ENCODE results near the gene ATP2A3.

Gene ATP2A3

DNA sequence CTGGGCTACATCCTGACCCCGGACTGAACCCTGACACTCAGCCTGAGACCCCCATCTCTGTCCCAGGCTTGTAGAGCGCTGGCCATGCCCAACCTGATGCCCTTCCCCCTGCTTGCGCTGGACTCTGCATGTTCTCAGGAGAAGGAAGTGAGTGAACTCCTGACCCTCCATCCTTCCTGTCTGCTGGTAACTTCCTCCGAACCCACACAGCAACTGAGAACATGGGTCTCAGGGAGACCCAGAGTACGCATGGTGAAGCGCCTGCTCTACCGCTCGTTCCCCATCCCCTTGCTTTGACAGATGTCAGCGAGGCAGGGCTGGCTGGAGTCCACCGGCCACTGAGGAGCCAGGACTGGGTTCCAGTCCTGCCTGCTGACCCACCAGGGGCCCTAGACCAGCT lies 77.5 kb downstream of the ATP2A3 start:
- Histone ChIP-seq H3K36me3 (ENCODE audit: insufficient read depth, low read length) (peaks cover 21% of the 10 kb centered on the region; the same call in 1 of the 2 replicates), H3K4me1 (ENCODE audit: insufficient read depth, low read length) (peaks cover 24% of the 10 kb centered on the region), H3K27me3 (ENCODE audit: insufficient read depth, low read length) (peaks cover 4% of the 10 kb centered on the region; the same call in 1 of the 2 replicates), H3K27ac (ENCODE audit: low read depth, low read length) (no peak overlapping the region), H3K9me3 (ENCODE audit: insufficient read depth, low read depth, low read length) (no peaks in the 10 kb centered on the region), H3K4me3 (ENCODE audit: low read length) (no peak overlapping the region), H3K9ac (ENCODE audit: low read depth, low read length) (no peak overlapping the region)
- 92% methylated on average over 10 of the region's 10 CpGs for WGBS

DNA sequence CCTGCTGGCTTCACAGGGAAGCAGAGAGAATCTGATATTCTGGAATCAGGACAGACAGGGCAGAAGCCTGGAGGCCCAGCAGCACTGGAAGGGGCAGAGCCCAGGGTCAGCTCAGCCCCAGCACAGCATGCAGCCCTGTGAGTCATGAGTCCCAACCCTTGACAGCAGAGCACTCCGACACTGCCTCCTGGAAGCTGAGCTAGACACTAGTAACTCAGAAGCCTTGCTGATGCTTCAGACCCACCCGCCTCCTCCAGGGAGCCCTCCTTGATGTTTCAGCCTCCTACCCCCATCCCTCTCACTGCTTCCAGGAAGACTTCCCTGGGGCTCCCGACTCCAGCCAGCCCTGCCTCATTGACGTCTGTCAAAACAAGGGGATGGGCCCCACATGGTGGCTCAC lies 78.3 kb downstream of the ATP2A3 start:
- H3K27ac ChIP-seq (ENCODE audit: low read depth, low read length) = no peak overlapping the region
- WGBS = 69% methylated on average over 4 of the region's 4 CpGs

DNA sequence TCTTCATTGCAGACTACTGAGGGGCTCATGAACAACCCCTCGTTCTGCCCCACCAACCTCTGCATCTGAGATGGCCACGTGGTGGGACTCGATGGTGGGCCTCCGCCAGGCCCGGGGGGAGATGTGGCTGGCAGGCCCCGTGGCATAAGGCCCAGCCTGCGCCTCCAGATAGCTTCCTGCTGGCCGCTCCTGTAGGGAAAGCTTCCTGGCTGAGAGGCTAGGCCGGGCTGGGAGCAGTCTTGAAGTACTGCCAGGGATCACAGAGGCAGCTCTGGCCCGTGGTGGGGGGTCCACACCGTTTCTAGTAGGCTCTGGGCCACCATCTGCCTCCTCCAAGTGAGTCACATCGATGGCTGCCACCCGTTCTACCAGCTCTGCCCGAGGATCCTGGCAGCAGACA lies 79.0 kb downstream of the ATP2A3 start:
- peaks cover 14% of the 10 kb centered on the region; the same call in 1 of the 2 replicates for H3K4me1 ChIP-seq (ENCODE audit: insufficient read depth, low read length)
- no peak overlapping the region for H3K9ac ChIP-seq (ENCODE audit: low read depth, low read length)
- no peaks in the 10 kb centered on the region for H3K27me3 ChIP-seq (ENCODE audit: insufficient read depth, low read length)
- H3K9me3 ChIP-seq (ENCODE audit: insufficient read depth, low read depth, low read length) = no peaks in the 10 kb centered on the region
- H3K27ac ChIP-seq (ENCODE audit: low read depth, low read length) = no peak overlapping the region
- no peak overlapping the region for H3K4me3 ChIP-seq (ENCODE audit: low read length)
- 91% methylated on average over 14 of the region's 14 CpGs for WGBS
- H3K36me3 ChIP-seq (ENCODE audit: insufficient read depth, low read length) = peaks cover 23% of the 10 kb centered on the region; the same call in 1 of the 2 replicates

More for the DNA sequence above, 78.3 kb downstream of the ATP2A3 start:
- Histone ChIP-seq H3K36me3 (ENCODE audit: insufficient read depth, low read length) (peaks cover 23% of the 10 kb centered on the region; the same call in 1 of the 2 replicates), H3K4me1 (ENCODE audit: insufficient read depth, low read length) (peaks cover 16% of the 10 kb centered on the region), H3K27me3 (ENCODE audit: insufficient read depth, low read length) (peaks cover 4% of the 10 kb centered on the region; the same call in 1 of the 2 replicates), H3K9ac (ENCODE audit: low read depth, low read length) (no peak overlapping the region), H3K4me3 (ENCODE audit: low read length) (no peak overlapping the region), H3K9me3 (ENCODE audit: insufficient read depth, low read depth, low read length) (no peaks in the 10 kb centered on the region)

DNA sequence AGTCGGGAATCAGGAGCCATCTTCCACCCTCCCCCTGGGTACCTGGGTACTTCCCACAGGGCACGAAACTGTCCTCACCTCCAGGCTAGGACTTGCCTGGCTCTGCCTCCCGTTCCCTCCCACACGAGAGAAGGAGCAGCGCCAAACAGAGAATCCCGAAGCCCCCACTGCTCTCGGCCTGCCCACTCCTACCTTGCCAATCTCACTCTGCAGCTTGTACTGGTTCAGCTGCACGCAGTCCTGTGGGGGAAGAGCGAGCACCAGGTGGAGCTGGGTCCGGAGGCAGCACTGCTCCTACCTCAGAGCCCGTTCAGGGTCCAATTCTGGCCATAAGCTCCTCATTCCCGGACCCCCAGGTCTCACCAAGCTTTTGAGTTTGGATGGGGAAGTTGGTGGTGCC lies 80.0 kb downstream of the ATP2A3 start:
- H3K4me3 ChIP-seq (ENCODE audit: low read length) = no peak overlapping the region
- no peak overlapping the region for H3K9ac ChIP-seq (ENCODE audit: low read depth, low read length)
- 89% methylated on average over 12 of the region's 12 CpGs for WGBS
- H3K4me1 ChIP-seq (ENCODE audit: insufficient read depth, low read length) = peaks cover 18% of the 10 kb centered on the region
- no peaks in the 10 kb centered on the region for H3K9me3 ChIP-seq (ENCODE audit: insufficient read depth, low read depth, low read length)
- H3K27me3 ChIP-seq (ENCODE audit: insufficient read depth, low read length) = no peaks in the 10 kb centered on the region
- H3K36me3 ChIP-seq (ENCODE audit: insufficient read depth, low read length) = peaks cover 23% of the 10 kb centered on the region; the same call in 1 of the 2 replicates
- no peak overlapping the region for H3K27ac ChIP-seq (ENCODE audit: low read depth, low read length)

DNA sequence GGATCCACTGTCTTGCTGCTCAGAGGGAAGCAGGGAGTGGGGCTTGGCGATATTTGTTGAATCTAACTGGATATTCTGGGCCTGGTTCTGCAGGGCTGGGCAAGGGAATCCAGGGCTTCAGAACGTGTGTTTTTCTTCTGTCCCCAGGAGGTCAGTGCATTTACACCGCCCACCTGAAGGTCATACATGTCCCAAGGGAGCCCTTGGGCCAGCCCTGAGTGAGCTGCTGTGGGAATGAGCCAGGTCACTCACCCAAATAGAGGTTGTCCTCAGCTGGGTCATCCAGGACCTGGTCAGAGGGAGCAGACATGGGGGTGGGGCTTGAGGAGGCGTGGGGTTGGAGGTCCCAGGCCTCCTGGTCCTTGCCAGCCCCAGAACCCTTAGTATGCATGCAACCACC lies 82.0 kb downstream of the ATP2A3 start:
- peaks cover 5% of the 10 kb centered on the region; the same call in 1 of the 2 replicates for H3K4me1 ChIP-seq (ENCODE audit: insufficient read depth, low read length)
- peaks cover 28% of the 10 kb centered on the region for H3K36me3 ChIP-seq (ENCODE audit: insufficient read depth, low read length)
- 90% methylated on average over 4 of the region's 4 CpGs for WGBS
- H3K4me3 ChIP-seq (ENCODE audit: low read length) = no peak overlapping the region
- H3K27me3 ChIP-seq (ENCODE audit: insufficient read depth, low read length) = no peaks in the 10 kb centered on the region
- H3K9me3 ChIP-seq (ENCODE audit: insufficient read depth, low read depth, low read length) = no peaks in the 10 kb centered on the region
- no peak overlapping the region for H3K27ac ChIP-seq (ENCODE audit: low read depth, low read length)
- H3K9ac ChIP-seq (ENCODE audit: low read depth, low read length) = no peak overlapping the region

DNA sequence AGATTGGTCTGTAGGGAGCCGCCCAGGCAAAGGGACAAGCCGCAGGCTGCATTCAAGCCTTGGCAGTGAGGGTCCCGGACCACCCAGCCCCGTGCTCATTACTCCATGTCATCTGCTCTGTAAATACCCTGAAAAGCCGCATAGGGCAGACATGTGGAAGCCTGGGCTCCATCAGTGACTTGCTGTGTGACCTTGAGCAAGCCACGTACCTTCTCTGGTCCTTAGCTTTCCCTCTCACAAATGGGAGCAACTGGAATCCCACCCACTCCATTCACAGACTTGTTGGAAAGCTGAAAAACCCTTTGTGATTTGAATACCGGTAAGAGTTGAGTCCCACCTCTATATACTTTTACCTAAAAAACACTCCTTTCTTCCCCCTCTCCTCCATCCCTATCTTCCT lies 83.3 kb downstream of the ATP2A3 start:
- Histone ChIP-seq H3K27ac (ENCODE audit: low read depth, low read length) (no peak overlapping the region), H3K4me3 (ENCODE audit: low read length) (no peak overlapping the region), H3K9me3 (ENCODE audit: insufficient read depth, low read depth, low read length) (no peaks in the 10 kb centered on the region), H3K9ac (ENCODE audit: low read depth, low read length) (no peak overlapping the region), H3K27me3 (ENCODE audit: insufficient read depth, low read length) (no peaks in the 10 kb centered on the region), H3K36me3 (ENCODE audit: insufficient read depth, low read length) (peaks cover 32% of the 10 kb centered on the region), H3K4me1 (ENCODE audit: insufficient read depth, low read length) (peaks cover 5% of the 10 kb centered on the region; the same call in 1 of the 2 replicates)
- 92% methylated on average over 7 of the region's 7 CpGs for WGBS

DNA sequence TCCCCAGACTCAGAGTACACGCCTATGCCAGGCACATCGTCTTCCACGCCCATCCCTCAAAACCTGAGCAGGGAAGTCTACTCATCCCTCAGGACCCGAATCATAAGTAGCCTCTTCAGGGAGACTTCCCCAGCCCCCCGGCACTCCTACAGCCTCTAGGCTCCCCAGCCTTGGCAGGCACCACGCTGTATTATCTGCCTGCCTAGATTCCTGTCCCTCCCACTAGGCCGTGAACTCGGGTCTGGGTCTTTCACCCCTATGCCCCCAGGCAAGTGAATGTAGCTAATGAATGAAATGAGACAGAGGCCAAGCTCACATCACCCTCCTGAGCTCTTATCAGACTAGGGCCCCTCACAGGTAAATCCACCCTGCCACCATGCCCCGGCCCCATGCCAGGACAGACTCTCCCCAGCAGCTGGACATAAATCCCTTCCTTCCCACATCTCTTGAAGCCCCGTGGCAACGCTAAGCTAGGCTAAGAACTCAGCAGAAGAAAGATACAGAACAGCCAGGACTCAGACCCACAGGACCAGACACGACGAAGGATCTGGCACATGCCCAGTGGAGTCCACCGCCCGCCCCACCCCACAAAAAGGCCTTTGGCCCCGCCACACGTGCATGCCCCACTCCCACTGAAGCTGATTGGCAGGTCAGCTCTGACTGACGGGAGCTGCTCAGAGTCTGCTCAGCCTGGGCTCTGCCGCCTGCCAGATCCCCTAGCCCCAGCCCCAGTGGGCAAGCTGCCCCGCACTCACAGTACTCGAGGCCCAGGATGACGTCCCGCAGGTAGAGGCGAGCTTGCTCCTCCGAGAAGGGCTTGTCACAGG lies 84.4 kb downstream of the ATP2A3 start:
- Histone ChIP-seq H3K9me3 (ENCODE audit: insufficient read depth, low read depth, low read length) (no peaks in the 10 kb centered on the region), H3K4me3 (ENCODE audit: low read length) (no peak overlapping the region), H3K4me1 (ENCODE audit: insufficient read depth, low read length) (peaks cover 5% of the 10 kb centered on the region; the same call in 1 of the 2 replicates), H3K27ac (ENCODE audit: low read depth, low read length) (no peak overlapping the region), H3K9ac (ENCODE audit: low read depth, low read length) (no peak overlapping the region), H3K36me3 (ENCODE audit: insufficient read depth, low read length) (peaks cover 37% of the 10 kb centered on the region), H3K27me3 (ENCODE audit: insufficient read depth, low read length) (no peaks in the 10 kb centered on the region)
- 83% methylated on average over 24 of the region's 25 CpGs for WGBS

DNA sequence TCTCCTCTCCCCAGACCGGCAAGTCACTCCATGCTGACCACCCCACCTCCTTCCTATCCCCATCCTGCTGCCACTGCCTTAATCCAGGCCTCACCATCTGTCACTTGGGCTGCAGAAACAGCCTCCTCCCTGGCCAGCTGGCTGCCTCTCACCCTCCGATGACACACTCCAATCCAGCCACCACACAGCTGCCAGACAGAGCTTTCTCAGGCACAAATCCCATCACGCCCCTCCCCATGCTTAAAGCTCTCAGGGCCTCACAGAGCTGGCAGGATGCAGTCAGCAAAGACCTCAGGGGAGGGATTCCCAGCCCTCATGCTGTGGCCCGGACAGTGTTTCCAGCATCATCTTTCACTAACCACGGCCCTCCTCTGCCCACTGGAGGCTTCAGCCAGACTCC lies 85.1 kb downstream of the ATP2A3 start:
- H3K4me1 ChIP-seq (ENCODE audit: insufficient read depth, low read length) = peaks cover 5% of the 10 kb centered on the region; the same call in 1 of the 2 replicates
- WGBS = 73% methylated on average over 5 of the region's 5 CpGs
- no peaks in the 10 kb centered on the region for H3K27me3 ChIP-seq (ENCODE audit: insufficient read depth, low read length)
- H3K9me3 ChIP-seq (ENCODE audit: insufficient read depth, low read depth, low read length) = no peaks in the 10 kb centered on the region
- no peak overlapping the region for H3K27ac ChIP-seq (ENCODE audit: low read depth, low read length)
- H3K4me3 ChIP-seq (ENCODE audit: low read length) = no peak overlapping the region
- H3K9ac ChIP-seq (ENCODE audit: low read depth, low read length) = no peak overlapping the region
- H3K36me3 ChIP-seq (ENCODE audit: insufficient read depth, low read length) = peaks cover 31% of the 10 kb centered on the region

DNA sequence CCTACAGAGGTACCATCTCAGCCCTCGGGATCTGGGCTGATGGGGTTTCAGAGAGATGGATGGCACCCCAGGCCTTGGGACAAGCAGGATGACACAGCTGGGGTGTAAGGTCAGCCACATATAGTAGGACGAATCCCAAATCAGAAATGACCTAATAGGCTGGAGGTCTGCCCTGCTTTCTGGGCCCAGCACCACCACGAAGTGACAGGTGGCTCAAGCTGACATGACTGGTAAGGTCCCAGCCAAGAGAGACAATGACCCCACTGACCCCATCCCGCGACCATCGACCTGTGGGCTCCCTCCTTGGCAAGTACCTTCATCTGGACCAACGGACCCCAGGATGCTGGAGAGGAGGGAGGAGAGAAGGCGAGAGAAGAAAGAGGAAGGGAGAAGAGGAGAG lies 87.0 kb downstream of the ATP2A3 start:
- peaks cover 41% of the 10 kb centered on the region for H3K36me3 ChIP-seq (ENCODE audit: insufficient read depth, low read length)
- H3K9me3 ChIP-seq (ENCODE audit: insufficient read depth, low read depth, low read length) = no peaks in the 10 kb centered on the region
- H3K9ac ChIP-seq (ENCODE audit: low read depth, low read length) = no peak overlapping the region
- H3K4me3 ChIP-seq (ENCODE audit: low read length) = no peak overlapping the region
- 92% methylated on average over 7 of the region's 8 CpGs for WGBS
- no peaks in the 10 kb centered on the region for H3K27me3 ChIP-seq (ENCODE audit: insufficient read depth, low read length)
- no peak overlapping the region for H3K27ac ChIP-seq (ENCODE audit: low read depth, low read length)
- peaks cover 5% of the 10 kb centered on the region; the same call in 1 of the 2 replicates for H3K4me1 ChIP-seq (ENCODE audit: insufficient read depth, low read length)

DNA sequence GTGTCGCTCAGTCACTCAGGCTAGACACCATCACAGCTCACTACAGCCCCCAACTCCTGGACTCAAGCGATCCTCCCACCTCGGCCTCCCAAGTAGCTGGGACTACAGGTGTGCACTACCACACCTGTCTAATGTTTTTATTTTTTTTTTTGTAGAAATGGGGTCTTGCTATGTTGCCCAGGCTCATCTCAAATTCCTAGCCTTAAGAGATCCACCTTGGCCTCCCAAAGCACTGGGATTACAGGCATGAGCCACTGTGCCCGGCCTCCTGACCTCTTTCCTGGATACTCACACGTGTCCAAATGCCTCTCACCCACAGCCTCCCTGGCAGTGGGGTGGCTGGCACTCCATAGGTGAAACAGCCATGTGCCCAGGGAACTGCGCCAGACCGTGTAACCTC lies 88.9 kb downstream of the ATP2A3 start:
- H3K4me3 ChIP-seq (ENCODE audit: low read length) = no peak overlapping the region
- WGBS = 93% methylated on average over 7 of the region's 7 CpGs
- H3K27me3 ChIP-seq (ENCODE audit: insufficient read depth, low read length) = no peaks in the 10 kb centered on the region
- H3K27ac ChIP-seq (ENCODE audit: low read depth, low read length) = no peak overlapping the region
- no peak overlapping the region for H3K9ac ChIP-seq (ENCODE audit: low read depth, low read length)
- peaks cover 39% of the 10 kb centered on the region for H3K36me3 ChIP-seq (ENCODE audit: insufficient read depth, low read length)
- H3K9me3 ChIP-seq (ENCODE audit: insufficient read depth, low read depth, low read length) = no peaks in the 10 kb centered on the region
- H3K4me1 ChIP-seq (ENCODE audit: insufficient read depth, low read length) = peaks cover 5% of the 10 kb centered on the region; the same call in 1 of the 2 replicates
